Stimulated activated CD4-positive, alpha-beta T cell treated with anti-CD3 and anti-CD28 coated beads, TNF-alpha, amount 100 ng/mL, for 1 hour (primary cell): ENCODE results near the gene RAI14.
"Not testable (repeated sequence)": the region's sequence is repeated elsewhere in the genome, so short reads cannot be mapped to it uniquely, and the experiment has no call there.

Source experiments
- DNase-seq, 3 donors: peaks; one replicate each; pipeline ENCODE4 v3.0.0-alpha.2; 2020; ENCODE audit warnings: low read depth in 3 of 3, low spot score in 1 of 3

The RAI14 gene

GRCh38 chr5:34758514-34758913 is 102.4 kb downstream of the RAI14 start:
- DNase-seq, result no peak

GRCh38 chr5:34759213-34759612 is 103.1 kb downstream of the RAI14 start:
- DNase-seq, result not testable (repeated sequence)

- no peak for DNase-seq
These were observed 109.5 kb downstream of the RAI14 start for GRCh38 chr5:34765662-34766061.

GRCh38 chr5:34767180-34767579 is 111.1 kb downstream of the RAI14 start:
- DNase-seq, result no peak

- DNase-seq, result no peak
These were observed 114.4 kb downstream of the RAI14 start for GRCh38 chr5:34770486-34770885.

GRCh38 chr5:34771076-34771475 is 114.9 kb downstream of the RAI14 start:
- DNase-seq, result no peak

- DNase-seq, result no peak
These were observed 116.4 kb downstream of the RAI14 start for GRCh38 chr5:34772267-34773098.

- DNase-seq, result no peak
These were observed 118.0 kb downstream of the RAI14 start for GRCh38 chr5:34774139-34774538.

GRCh38 chr5:34774678-34775077 is 118.5 kb downstream of the RAI14 start:
- not testable (repeated sequence) for DNase-seq

GRCh38 chr5:34775886-34776285 is 119.8 kb downstream of the RAI14 start:
- no peak for DNase-seq

GRCh38 chr5:34778091-34778850 is 122.1 kb downstream of the RAI14 start:
- DNase-seq, result no peak

GRCh38 chr5:34783892-34784291 is 127.8 kb downstream of the RAI14 start:
- DNase-seq, result not testable (repeated sequence)

- DNase-seq, result no peak
These were observed 130.9 kb downstream of the RAI14 start for GRCh38 chr5:34787035-34787434.

- no peak for DNase-seq
These were observed 132.9 kb downstream of the RAI14 start for GRCh38 chr5:34789021-34789531.

- no peak for DNase-seq
These were observed 133.5 kb downstream of the RAI14 start for GRCh38 chr5:34789639-34790038.

GRCh38 chr5:34790069-34790468 is 133.9 kb downstream of the RAI14 start:
- DNase-seq, result no peak

GRCh38 chr5:34791761-34792244 is 135.7 kb downstream of the RAI14 start:
- no peak for DNase-seq

GRCh38 chr5:34802834-34803563 is 146.9 kb downstream of the RAI14 start:
- no peak for DNase-seq

- no peak for DNase-seq
These were observed 148.0 kb downstream of the RAI14 start for GRCh38 chr5:34803974-34804732.

- no peak for DNase-seq
These were observed 148.8 kb downstream of the RAI14 start for GRCh38 chr5:34804913-34805312.

GRCh38 chr5:34806532-34806931 is 150.4 kb downstream of the RAI14 start:
- no peak for DNase-seq
